Measurements from ENCODE around the gene CYP26A1.

Gene CYP26A1

DNA sequence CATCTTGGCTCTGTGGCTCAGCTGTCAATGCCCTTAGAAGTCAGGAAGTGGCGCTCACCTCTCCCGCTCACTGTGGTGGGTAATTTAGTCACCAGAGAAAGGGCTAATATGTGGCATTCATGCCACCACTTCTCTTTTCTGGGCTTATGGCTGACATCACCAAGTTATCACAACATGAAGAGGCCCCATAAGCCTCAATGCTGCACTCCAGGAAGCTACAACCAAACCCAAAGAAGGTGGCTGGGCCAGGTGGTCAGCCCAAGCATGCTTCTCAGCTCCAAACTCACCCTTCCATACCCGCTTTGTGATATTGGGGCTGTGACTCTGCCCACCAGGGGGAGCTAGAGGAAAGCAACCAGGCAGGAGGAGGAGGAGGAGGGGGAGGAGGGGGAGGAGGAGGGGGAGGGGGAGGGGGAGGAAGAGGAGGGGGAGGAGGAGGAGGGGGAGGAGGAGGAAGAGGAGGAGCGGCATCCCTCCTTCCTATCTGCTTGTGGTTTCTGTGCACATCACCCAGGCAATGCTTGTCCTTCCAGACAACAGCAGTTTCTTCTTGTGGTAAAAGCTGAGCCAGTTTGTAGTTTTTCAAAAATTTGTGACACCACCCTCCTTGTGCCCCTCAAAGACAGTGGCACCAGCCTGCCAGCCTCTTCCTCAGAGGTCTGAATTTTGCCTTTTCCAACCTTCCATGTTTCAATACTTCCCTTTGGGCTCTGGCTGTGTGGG is 42.1 kb downstream of the CYP26A1 start:
- DNase-seq = peak in 30 of 51 donors; percentile 1 to 48 (median 11)

DNA sequence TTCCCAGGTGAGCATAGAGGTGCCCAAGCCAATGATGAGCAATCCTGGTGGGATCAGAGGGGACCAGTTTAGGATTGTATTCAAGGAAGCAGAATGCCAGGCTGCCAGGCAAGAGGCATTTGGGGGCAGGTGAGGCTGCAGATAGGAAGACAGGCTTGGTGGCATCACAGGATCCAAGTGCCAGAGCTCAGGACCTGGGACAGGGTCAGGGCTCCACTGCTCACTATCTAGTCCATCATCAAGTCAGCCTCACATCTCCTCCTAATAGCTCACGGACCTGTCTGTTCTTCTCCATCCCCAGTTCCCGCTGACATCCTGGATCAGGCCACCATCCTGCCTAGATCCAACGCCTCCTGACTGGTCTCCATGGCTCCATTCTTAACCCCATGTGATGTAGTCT is 47.6 kb downstream of the CYP26A1 start:
- no peak for DNase-seq

DNA sequence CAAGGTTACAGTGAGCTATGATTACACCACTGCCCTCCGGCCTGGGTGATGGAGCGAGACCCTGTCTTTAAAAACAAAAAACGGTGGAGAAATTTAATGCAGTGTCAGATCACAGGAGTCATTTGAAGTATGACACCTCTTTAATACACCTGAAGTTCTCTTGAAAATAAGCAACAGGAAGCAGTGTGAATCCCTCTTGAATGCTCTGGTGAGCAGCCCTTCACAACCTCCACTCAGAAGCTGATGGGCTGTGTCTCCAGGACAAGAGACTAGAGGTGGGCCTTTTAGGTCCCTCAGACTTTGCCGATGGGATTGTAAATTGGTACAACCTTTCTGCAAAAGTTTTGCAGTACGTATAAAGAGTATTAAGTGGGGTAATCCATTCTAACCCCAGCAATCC is 50.1 kb downstream of the CYP26A1 start:
- DNase-seq = no peak

- no peak for DNase-seq
These were observed 51.1 kb downstream of the CYP26A1 start for GRCh38 chr10:93124580-93125318.

DNA sequence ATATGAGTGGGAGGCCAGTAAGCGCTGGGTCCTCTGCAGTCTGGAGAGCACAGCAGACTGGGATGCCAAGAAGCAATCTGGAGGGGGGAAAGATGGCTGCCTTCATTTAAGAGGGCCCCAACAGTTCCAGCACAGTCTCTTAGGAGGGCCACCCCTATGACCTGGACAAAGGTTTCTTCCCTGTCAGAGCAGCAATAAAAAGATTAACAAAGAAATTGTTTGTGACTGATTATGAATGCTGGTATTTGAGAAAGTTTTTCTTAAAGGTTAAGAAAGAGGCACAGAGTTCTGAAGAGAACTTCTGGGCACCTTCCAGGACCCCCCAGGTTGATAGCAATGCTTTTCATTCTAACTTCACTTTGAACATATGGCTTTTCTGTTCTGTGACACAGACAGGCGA is 52.3 kb downstream of the CYP26A1 start:
- no peak for DNase-seq

GRCh38 chr10:93126483-93127052 is 52.9 kb downstream of the CYP26A1 start:
- DNase-seq = no peak

Data from hypothalamus (tissue), 51 donors.